ENCODE measurements around the gene KCNQ1. TPM values are rescaled to one million over a fixed set of nuclear protein-coding genes. Genes with fewer than 3 reads are reported as not detected.

KCNQ1 gene
- total RNA-seq, 1 donor from 2014 or later, result 2.7 TPM

- Histone ChIP-seq H3K36me3 (no peaks in the 10 kb centered on the region), H3K27ac (no peak overlapping the region), H3K27me3 (no peaks in the 10 kb centered on the region), H3K4me3 (no peak overlapping the region), H3K9me3 (no peaks in the 10 kb centered on the region), H3K4me1 (peaks cover 16% of the 10 kb centered on the region)
- intact Hi-C loops (cut with DNase I), result no loop called here
- DNase-seq (ENCODE audit: extremely low spot score in 2 of 2), result no peak
- no peak for TF ChIP-seq POLR2AphosphoS5 (IDR thresholded peaks at IDR 0.05; ENCODE audit: insufficient read depth in 1 of 2, low read depth in 1 of 2)
- TF ChIP-seq POLR2A (IDR thresholded peaks at IDR 0.05), result no peak
- no peak for TF ChIP-seq CTCF (IDR thresholded peaks at IDR 0.05)
These were observed 394.0 kb downstream of the KCNQ1 start for GRCh38 chr11:2838676-2839294.

GRCh38 chr11:2839395-2839943, 394.7 kb downstream of the KCNQ1 start:
- DNase-seq (ENCODE audit: extremely low spot score in 2 of 2), result no peak
- no peaks in the 10 kb centered on the region for H3K9me3 ChIP-seq
- peaks cover 16% of the 10 kb centered on the region for H3K4me1 ChIP-seq
- no peak overlapping the region for H3K27ac ChIP-seq
- TF ChIP-seq POLR2A (IDR thresholded peaks at IDR 0.05) (no peak), CTCF (IDR thresholded peaks at IDR 0.05) (no peak), POLR2AphosphoS5 (IDR thresholded peaks at IDR 0.05; ENCODE audit: insufficient read depth in 1 of 2, low read depth in 1 of 2) (no peak)
- no peak overlapping the region for H3K4me3 ChIP-seq
- no peaks in the 10 kb centered on the region for H3K36me3 ChIP-seq
- intact Hi-C loops (cut with DNase I), result no loop called here
- H3K27me3 ChIP-seq, result no peaks in the 10 kb centered on the region

GRCh38 chr11:2841411-2842190, 396.8 kb downstream of the KCNQ1 start:
- Histone ChIP-seq H3K4me1 (peaks cover 11% of the 10 kb centered on the region), H3K27ac (no peak overlapping the region), H3K9me3 (no peaks in the 10 kb centered on the region), H3K27me3 (no peaks in the 10 kb centered on the region), H3K4me3 (no peak overlapping the region), H3K36me3 (no peaks in the 10 kb centered on the region)
- intact Hi-C loops (cut with DNase I), result no loop called here
- TF ChIP-seq POLR2A (IDR thresholded peaks at IDR 0.05), result no peak
- no peak for TF ChIP-seq POLR2AphosphoS5 (IDR thresholded peaks at IDR 0.05; ENCODE audit: insufficient read depth in 1 of 2, low read depth in 1 of 2)
- TF ChIP-seq CTCF (IDR thresholded peaks at IDR 0.05), result no peak
- DNase-seq (ENCODE audit: extremely low spot score in 2 of 2), result no peak

- DNase-seq (ENCODE audit: extremely low spot score in 2 of 2), result no peak
- Histone ChIP-seq H3K4me3 (no peak overlapping the region), H3K36me3 (no peaks in the 10 kb centered on the region), H3K9me3 (no peaks in the 10 kb centered on the region), H3K4me1 (no peaks in the 10 kb centered on the region), H3K27me3 (no peaks in the 10 kb centered on the region), H3K27ac (no peak overlapping the region)
- no peak for TF ChIP-seq CTCF (IDR thresholded peaks at IDR 0.05)
- no peak for TF ChIP-seq POLR2AphosphoS5 (IDR thresholded peaks at IDR 0.05; ENCODE audit: insufficient read depth in 1 of 2, low read depth in 1 of 2)
- TF ChIP-seq POLR2A (IDR thresholded peaks at IDR 0.05), result no peak
- intact Hi-C loops (cut with DNase I), result no loop called here
These were observed 398.1 kb downstream of the KCNQ1 start for GRCh38 chr11:2842876-2843275.

GRCh38 chr11:2843551-2843950, 398.7 kb downstream of the KCNQ1 start:
- no peak overlapping the region for H3K27ac ChIP-seq
- H3K4me3 ChIP-seq, result no peak overlapping the region
- intact Hi-C loops (cut with DNase I), result no loop called here
- DNase-seq (ENCODE audit: extremely low spot score in 2 of 2), result no peak
- H3K4me1 ChIP-seq, result no peaks in the 10 kb centered on the region
- H3K9me3 ChIP-seq, result no peaks in the 10 kb centered on the region
- TF ChIP-seq CTCF (IDR thresholded peaks at IDR 0.05), result no peak
- H3K36me3 ChIP-seq, result no peaks in the 10 kb centered on the region
- no peaks in the 10 kb centered on the region for H3K27me3 ChIP-seq
